Measurements from ENCODE around the gene MVK.

The MVK gene

GRCh38 chr12:109587921-109588320, 14.3 kb downstream of the MVK start:
- Histone ChIP-seq H3K27me3 (replicated peaks; ENCODE audit: control insufficient read depth, insufficient read depth, low read length) (no peaks in the 10 kb centered on the region), H3K4me3 (replicated peaks; ENCODE audit: low read depth, low read length) (no peak overlapping the region), H3K36me3 (ENCODE audit: control insufficient read depth, insufficient read depth, low read length) (peaks cover 23% of the 10 kb centered on the region)
- TF ChIP-seq CTCF (IDR thresholded peaks at IDR 0.05; ENCODE audit: insufficient read depth, low read length, poor library complexity, severe bottlenecking): no peak
- DNase-seq (ENCODE audit: extremely low read depth, insufficient read length): no peak

- no peak for DNase-seq (ENCODE audit: extremely low read depth, insufficient read length)
- H3K4me3 ChIP-seq (replicated peaks; ENCODE audit: low read depth, low read length): no peak overlapping the region
- no peak for TF ChIP-seq CTCF (IDR thresholded peaks at IDR 0.05; ENCODE audit: insufficient read depth, low read length, poor library complexity, severe bottlenecking)
- no peaks in the 10 kb centered on the region for H3K27me3 ChIP-seq (replicated peaks; ENCODE audit: control insufficient read depth, insufficient read depth, low read length)
- peaks cover 26% of the 10 kb centered on the region for H3K36me3 ChIP-seq (ENCODE audit: control insufficient read depth, insufficient read depth, low read length)
Measured at GRCh38 chr12:109588461-109589239, 15.1 kb downstream of the MVK start.

GRCh38 chr12:109589240-109589590, 15.6 kb downstream of the MVK start:
- DNase-seq (ENCODE audit: extremely low read depth, insufficient read length): no peak
- Histone ChIP-seq H3K4me3 (replicated peaks; ENCODE audit: low read depth, low read length) (no peak overlapping the region), H3K27me3 (replicated peaks; ENCODE audit: control insufficient read depth, insufficient read depth, low read length) (no peaks in the 10 kb centered on the region), H3K36me3 (ENCODE audit: control insufficient read depth, insufficient read depth, low read length) (peaks cover 24% of the 10 kb centered on the region)
- TF ChIP-seq CTCF (IDR thresholded peaks at IDR 0.05; ENCODE audit: insufficient read depth, low read length, poor library complexity, severe bottlenecking): no peak

GRCh38 chr12:109589691-109590245, 16.2 kb downstream of the MVK start:
- Histone ChIP-seq H3K36me3 (ENCODE audit: control insufficient read depth, insufficient read depth, low read length) (peaks cover 25% of the 10 kb centered on the region), H3K4me3 (replicated peaks; ENCODE audit: low read depth, low read length) (no peak overlapping the region), H3K27me3 (replicated peaks; ENCODE audit: control insufficient read depth, insufficient read depth, low read length) (no peaks in the 10 kb centered on the region)
- no peak for TF ChIP-seq CTCF (IDR thresholded peaks at IDR 0.05; ENCODE audit: insufficient read depth, low read length, poor library complexity, severe bottlenecking)
- no peak for DNase-seq (ENCODE audit: extremely low read depth, insufficient read length)

GRCh38 chr12:109590566-109590965, 17.0 kb downstream of the MVK start:
- H3K4me3 ChIP-seq (replicated peaks; ENCODE audit: low read depth, low read length): no peak overlapping the region
- no peak for DNase-seq (ENCODE audit: extremely low read depth, insufficient read length)
- no peak for TF ChIP-seq CTCF (IDR thresholded peaks at IDR 0.05; ENCODE audit: insufficient read depth, low read length, poor library complexity, severe bottlenecking)
- H3K36me3 ChIP-seq (ENCODE audit: control insufficient read depth, insufficient read depth, low read length): peaks cover 27% of the 10 kb centered on the region
- H3K27me3 ChIP-seq (replicated peaks; ENCODE audit: control insufficient read depth, insufficient read depth, low read length): no peaks in the 10 kb centered on the region
